ENCODE data around the gene TSPAN9. TPM values are rescaled to one million over a fixed set of nuclear protein-coding genes. Genes with fewer than 3 reads are reported as not detected.
A peak's percentile ranks its signal among the peaks of the same experiment; 100 is the strongest.

The TSPAN9 gene
- total RNA-seq, 1 experiment from 2014 or later, result 13.4 TPM

- no TSS peak for BruUV-seq (replicated peaks)
- peak overlapping the region; percentile 65 for H3K4me3 Mint-ChIP-seq (ENCODE audit: unreplicated experiment)
- TF ChIP-seq, protein P1, sequence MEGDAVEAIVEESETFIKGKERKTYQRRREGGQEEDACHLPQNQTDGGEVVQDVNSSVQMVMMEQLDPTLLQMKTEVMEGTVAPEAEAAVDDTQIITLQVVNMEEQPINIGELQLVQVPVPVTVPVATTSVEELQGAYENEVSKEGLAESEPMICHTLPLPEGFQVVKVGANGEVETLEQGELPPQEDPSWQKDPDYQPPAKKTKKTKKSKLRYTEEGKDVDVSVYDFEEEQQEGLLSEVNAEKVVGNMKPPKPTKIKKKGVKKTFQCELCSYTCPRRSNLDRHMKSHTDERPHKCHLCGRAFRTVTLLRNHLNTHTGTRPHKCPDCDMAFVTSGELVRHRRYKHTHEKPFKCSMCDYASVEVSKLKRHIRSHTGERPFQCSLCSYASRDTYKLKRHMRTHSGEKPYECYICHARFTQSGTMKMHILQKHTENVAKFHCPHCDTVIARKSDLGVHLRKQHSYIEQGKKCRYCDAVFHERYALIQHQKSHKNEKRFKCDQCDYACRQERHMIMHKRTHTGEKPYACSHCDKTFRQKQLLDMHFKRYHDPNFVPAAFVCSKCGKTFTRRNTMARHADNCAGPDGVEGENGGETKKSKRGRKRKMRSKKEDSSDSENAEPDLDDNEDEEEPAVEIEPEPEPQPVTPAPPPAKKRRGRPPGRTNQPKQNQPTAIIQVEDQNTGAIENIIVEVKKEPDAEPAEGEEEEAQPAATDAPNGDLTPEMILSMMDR (IDR thresholded peaks at IDR 0.05; ENCODE audit: unreplicated experiment), result no peak
- H3K9me3 Mint-ChIP-seq (ENCODE audit: unreplicated experiment), result no peaks in the 10 kb centered on the region
- ChIA-PET POLR2A (interaction anchor here (0.9 to 1.3 kb wide), 2 partner anchors 25 to 76 kb away, joined by 3 read pairs; no protein-coding TSS in a partner anchor), CTCF (interaction anchor here (0.7 to 5.7 kb wide), 3 partner anchors 12 to 225 kb away, joined by 4 to 26 read pairs (median 5); no protein-coding TSS in a partner anchor)
- no peaks in the 10 kb centered on the region for H3K27me3 Mint-ChIP-seq (ENCODE audit: insufficient read depth, unreplicated experiment)
- peak; percentile 80 for DNase-seq (ENCODE audit: unreplicated experiment)
- H3K4me1 Mint-ChIP-seq (ENCODE audit: insufficient read depth, unreplicated experiment), result peaks cover 30% of the 10 kb centered on the region
- peak overlapping the region; percentile 89 for H3K27ac Mint-ChIP-seq (ENCODE audit: low read depth, unreplicated experiment)
- H3K36me3 Mint-ChIP-seq (ENCODE audit: insufficient read depth, unreplicated experiment), result no peaks in the 10 kb centered on the region
- intact Hi-C loops (cut with micrococcal nuclease), result no loop called here
Observed at GRCh38 chr12:3117144-3117581, 40.0 kb downstream of the TSPAN9 start.

- peaks cover 32% of the 10 kb centered on the region for H3K4me1 Mint-ChIP-seq (ENCODE audit: insufficient read depth, unreplicated experiment)
- peak; percentile 95 for DNase-seq (ENCODE audit: unreplicated experiment)
- peak overlapping the region; percentile 65 for H3K4me3 Mint-ChIP-seq (ENCODE audit: unreplicated experiment)
- H3K27ac Mint-ChIP-seq (ENCODE audit: low read depth, unreplicated experiment), result peak overlapping the region; percentile 89
- no peaks in the 10 kb centered on the region for H3K9me3 Mint-ChIP-seq (ENCODE audit: unreplicated experiment)
- ChIA-PET CTCF (interaction anchor here (0.5 to 5.7 kb wide), 7 partner anchors 12 to 225 kb away, joined by 3 to 26 read pairs (median 4); no protein-coding TSS in a partner anchor), POLR2A (interaction anchor here (0.9 to 1.3 kb wide), 2 partner anchors 26 to 76 kb away, joined by 3 read pairs; no protein-coding TSS in a partner anchor)
- BruUV-seq (replicated peaks), result no TSS peak
- TF ChIP-seq, protein P1 (IDR thresholded peaks at IDR 0.05; ENCODE audit: unreplicated experiment), result no peak
- no peaks in the 10 kb centered on the region for H3K36me3 Mint-ChIP-seq (ENCODE audit: insufficient read depth, unreplicated experiment)
- no peaks in the 10 kb centered on the region for H3K27me3 Mint-ChIP-seq (ENCODE audit: insufficient read depth, unreplicated experiment)
- intact Hi-C loops (cut with micrococcal nuclease), result no loop called here
Observed at GRCh38 chr12:3117591-3118015, 40.4 kb downstream of the TSPAN9 start.

- Mint-ChIP-seq H3K4me3 (ENCODE audit: unreplicated experiment) (peak overlapping the region; percentile 52), H3K36me3 (ENCODE audit: insufficient read depth, unreplicated experiment) (no peaks in the 10 kb centered on the region), H3K4me1 (ENCODE audit: insufficient read depth, unreplicated experiment) (peaks cover 46% of the 10 kb centered on the region), H3K9me3 (ENCODE audit: unreplicated experiment) (no peaks in the 10 kb centered on the region), H3K27ac (ENCODE audit: low read depth, unreplicated experiment) (peak overlapping the region; percentile 92), H3K27me3 (ENCODE audit: insufficient read depth, unreplicated experiment) (no peaks in the 10 kb centered on the region)
- intact Hi-C loops (cut with micrococcal nuclease), result no loop called here
- no TSS peak for BruUV-seq (replicated peaks)
- POLR2A ChIA-PET, result interaction anchor here (0.7 to 1.4 kb wide), 4 partner anchors 11 to 49 kb away, joined by 3 to 7 read pairs (median 3); no protein-coding TSS in a partner anchor
- TF ChIP-seq, protein P1 (IDR thresholded peaks at IDR 0.05; ENCODE audit: unreplicated experiment), result no peak
- CTCF ChIA-PET, result interaction anchor here (0.6 to 5.7 kb wide), 11 partner anchors 14 to 181 kb away, joined by 4 to 26 read pairs (median 6); no protein-coding TSS in a partner anchor
- DNase-seq (ENCODE audit: unreplicated experiment), result peak; percentile 67
Observed at GRCh38 chr12:3119192-3119755, 42.1 kb downstream of the TSPAN9 start.

DNA sequence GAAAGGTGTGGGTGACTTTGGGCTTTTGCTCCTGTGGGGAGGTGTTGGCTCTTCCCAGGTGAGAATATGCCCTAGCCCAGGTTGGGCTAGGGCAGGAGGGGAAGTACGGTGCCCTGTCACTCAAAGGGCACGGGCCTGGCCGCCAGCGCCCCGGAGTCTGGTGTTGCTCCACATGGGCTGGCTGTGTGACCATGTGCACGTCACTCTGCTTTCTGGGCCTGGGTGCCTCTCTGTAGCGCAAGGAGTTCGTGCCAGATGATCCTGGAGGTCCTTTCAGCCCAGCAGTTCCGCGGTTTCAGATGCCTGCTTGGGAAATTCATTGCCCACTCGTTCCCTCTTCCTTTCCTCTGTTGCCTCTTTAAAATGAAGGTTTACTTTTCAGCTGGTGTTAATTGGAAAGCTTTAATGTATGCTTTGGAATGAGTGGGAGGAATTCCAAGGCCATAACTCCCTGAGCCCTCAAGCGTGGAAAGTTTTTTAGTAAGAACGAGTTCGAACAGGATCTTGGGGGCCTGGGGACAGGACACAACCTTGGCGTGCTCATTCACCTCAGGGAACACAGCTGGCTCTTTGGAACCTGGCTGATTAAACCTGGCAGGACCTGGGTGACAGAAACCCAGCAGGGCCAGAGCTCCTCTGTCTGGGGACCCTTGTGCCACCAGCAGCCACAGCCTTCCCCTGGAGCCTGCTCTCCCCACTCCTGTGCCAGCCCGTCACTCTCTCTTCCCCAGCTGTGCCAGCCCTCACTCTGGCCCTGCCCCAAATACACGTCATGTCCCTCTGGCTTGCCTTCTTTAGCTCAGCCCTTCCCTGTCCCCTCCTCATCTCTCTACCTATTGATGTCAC is 42.8 kb downstream of the TSPAN9 start:
- ChIA-PET POLR2A (interaction anchor here (0.7 to 1.4 kb wide), 4 partner anchors 10 to 754 kb away, joined by 3 to 7 read pairs (median 3); partner anchors contain the start of gene PARP11), CTCF (interaction anchor here (0.6 to 5.7 kb wide), 11 partner anchors 15 to 657 kb away, joined by 3 to 26 read pairs (median 6); no protein-coding TSS in a partner anchor)
- Mint-ChIP-seq H3K27ac (ENCODE audit: low read depth, unreplicated experiment) (peak overlapping the region; percentile 92), H3K4me3 (ENCODE audit: unreplicated experiment) (peak overlapping the region; percentile 52), H3K9me3 (ENCODE audit: unreplicated experiment) (no peaks in the 10 kb centered on the region), H3K36me3 (ENCODE audit: insufficient read depth, unreplicated experiment) (no peaks in the 10 kb centered on the region), H3K4me1 (ENCODE audit: insufficient read depth, unreplicated experiment) (peaks cover 46% of the 10 kb centered on the region), H3K27me3 (ENCODE audit: insufficient read depth, unreplicated experiment) (no peaks in the 10 kb centered on the region)
- intact Hi-C loops (cut with micrococcal nuclease), result no loop called here
- no TSS peak for BruUV-seq (replicated peaks)
- TF ChIP-seq, protein P1 (IDR thresholded peaks at IDR 0.05; ENCODE audit: unreplicated experiment), result no peak
- DNase-seq (ENCODE audit: unreplicated experiment), result peak; percentile 78

Data from MCF 10A (cell line).